K562 (cell line): ENCODE data around the gene CENPU. TPM values are rescaled to one million over a fixed set of nuclear protein-coding genes. Genes with fewer than 3 reads are reported as not detected.

Experiments
- ATAC-seq: fragments of 200-7000 bp; cut with Tn5 transposase; 3 replicates; pipeline ENCODE4 v1.9.1; 2020; ENCODE audit warnings: moderate library complexity
- BruUV-seq: library from RNA; stranded (reverse); fragments of 400-500 nt; replicated peaks from 2 replicates; lab custom pipeline; 2021; lab: Mats Ljungman, UMichigan
- CTCF ChIA-PET: fragments of 300-600 bp; formaldehyde crosslinking; extraction: SDS; loops from one replicate; lab custom pipeline; 2021; ENCODE audit warnings: low intra/inter-chr PET ratio; lab: Yijun Ruan, JAX
- POLR2A ChIA-PET: fragments of 300-600, 350-650 bp; sonication (Branson Sonifier 250); formaldehyde crosslinking; extraction: SDS; loops from one replicate; lab custom pipeline; 2021; ENCODE audit warnings: antibody characterized with exemption, inconsistent platforms; lab: Yijun Ruan, JAX
- DNase-seq, 4 experiments: peaks; one replicate each; pipeline versions ENCODE4 v3.0.0 to v3.0.0-alpha.2; 2011 to 2018; ENCODE audit warnings: low spot score in 3 of 4, mixed read lengths in 3 of 4; ENCODE audit errors: extremely low read depth in 1 of 4
- FAIRE-seq: peaks from 2 replicates; lab custom pipeline; 2011; peaks lifted over from hg19 to GRCh38; lab: Jason Lieb, UNC
- H2AFZ ChIP-seq: 2 replicates; pipeline ENCODE4 v1.6.0; 2011; ENCODE audit warnings: low read depth, low read length, control low read depth, inconsistent platforms
- H3K27ac ChIP-seq: fragments of 200-600 bp; 3 replicates; pipeline ENCODE4 v1.8.0; 2011; ENCODE audit warnings: low read depth, mild to moderate bottlenecking, control low read depth, inconsistent platforms, low read length, moderate library complexity, mixed read lengths; ENCODE audit errors: extremely low read depth
- H3K27me3 ChIP-seq, 2 experiments: fragments of 300-600 bp in 1 of 2; 2 replicates in 1 of 2; 3 replicates in 1 of 2; pipeline versions ENCODE4 v1.6.0 to v1.8.0; 2011; ENCODE audit warnings: inconsistent platforms in 2 of 2, low read length in 2 of 2, mild to moderate bottlenecking in 1 of 2, mixed read lengths in 1 of 2, moderate library complexity in 1 of 2; ENCODE audit not compliant: control insufficient read depth in 2 of 2, insufficient read depth in 2 of 2
- H3K36me3 ChIP-seq: fragments of 300-600 bp; 3 replicates; pipeline ENCODE4 v1.8.0; 2011; ENCODE audit warnings: mild to moderate bottlenecking, low read length, inconsistent platforms; ENCODE audit not compliant: control insufficient read depth, insufficient read depth
- H3K4me1 ChIP-seq, 2 experiments: fragments of 200-600 bp in 1 of 2; replicated peaks in 1 of 2; 2 replicates in 1 of 2; 3 replicates in 1 of 2; pipeline versions ENCODE4 v1.5.1 to v1.8.0; 2011; ENCODE audit warnings: inconsistent platforms in 2 of 2, low read length in 2 of 2, mild to moderate bottlenecking in 1 of 2, mixed read lengths in 1 of 2, moderate library complexity in 1 of 2; ENCODE audit not compliant: control insufficient read depth in 2 of 2, insufficient read depth in 2 of 2
- H3K4me2 ChIP-seq: 2 replicates; pipeline ENCODE4 v1.6.1; 2011; ENCODE audit warnings: low read length, control low read depth, inconsistent platforms, mixed read lengths; ENCODE audit not compliant: insufficient read depth
- H3K4me3 ChIP-seq: fragments of 200-600 bp; sonication (generic), shearing (Covaris generic); 2 replicates; pipeline ENCODE4 v1.5.1; 2016; ENCODE audit warnings: control low read depth, inconsistent platforms
- H3K79me2 ChIP-seq: fragments of 200-600 bp; 3 replicates; pipeline ENCODE4 v1.8.0; 2011; ENCODE audit warnings: low read length, inconsistent platforms; ENCODE audit not compliant: control insufficient read depth, insufficient read depth
- H3K9ac ChIP-seq, 2 experiments: 2 replicates each; pipeline versions ENCODE4 v1.6.0 to v1.6.1; 2011; ENCODE audit warnings: low read depth in 2 of 2, low read length in 2 of 2, control low read depth in 1 of 2, inconsistent platforms in 1 of 2, mild to moderate bottlenecking in 1 of 2, mixed read lengths in 1 of 2; ENCODE audit not compliant: insufficient read depth in 1 of 2
- H3K9me1 ChIP-seq: one replicate; pipeline ENCODE4 v1.6.0; 2011; ENCODE audit warnings: inconsistent platforms, mild to moderate bottlenecking, low read length, moderate library complexity; ENCODE audit not compliant: control insufficient read depth, insufficient read depth
- H3K9me3 ChIP-seq: replicated peaks from 2 replicates; pipeline ENCODE4 v1.5.1; 2011; ENCODE audit warnings: low read depth, low read length, inconsistent platforms; ENCODE audit not compliant: control insufficient read depth, insufficient read depth
- H4K20me1 ChIP-seq: replicated peaks from 2 replicates; pipeline ENCODE4 v1.6.1; 2011; ENCODE audit warnings: low read length, inconsistent platforms, mixed read lengths; ENCODE audit not compliant: control insufficient read depth, insufficient read depth
- CHD2 ChIP-seq: IDR thresholded peaks from 2 replicates; pipeline ENCODE4 v1.6.1; 2011; ENCODE audit warnings: low read depth, low read length
- FOXK1 ChIP-seq: sonication (generic); formaldehyde crosslinking; IDR thresholded peaks from 2 replicates; pipeline ENCODE4 v1.8.0; 2022; ENCODE audit warnings: missing genetic modification reagents, mild to moderate bottlenecking, borderline replicate concordance
- NFIC ChIP-seq: fragments of 450-650 bp; IDR thresholded peaks from 2 replicates; pipeline ENCODE4 v1.6.1; 2017; ENCODE audit warnings: mild to moderate bottlenecking, inconsistent platforms
- RFX1 ChIP-seq: fragments of 450-650 bp; IDR thresholded peaks from 2 replicates; pipeline ENCODE4 v1.6.1; 2016; ENCODE audit warnings: mild to moderate bottlenecking, moderate library complexity
- SIN3A ChIP-seq, 2 experiments: fragments of 150-350 bp in 1 of 2; IDR thresholded peaks; 2 replicates each; pipeline ENCODE4 v1.6.1; 2011 to 2016; ENCODE audit warnings: borderline replicate concordance in 2 of 2, low read depth in 2 of 2, low read length in 2 of 2, mild to moderate bottlenecking in 2 of 2, moderate library complexity in 2 of 2; ENCODE audit not compliant: control insufficient read depth in 1 of 2
- ZNF324 ChIP-seq: fragments of 250-450 bp; sonication (Bioruptor Pico); IDR thresholded peaks from 2 replicates; pipeline ENCODE4 v1.4.0; 2020; ENCODE audit warnings: mild to moderate bottlenecking
- ZNF354B ChIP-seq: fragments of 250-450 bp; sonication (Bioruptor Pico); IDR thresholded peaks from 2 replicates; pipeline ENCODE4 v1.4.0; 2020
- WGBS: fragments of 100-300 bp; shearing (Covaris generic); methylation state at CpG from one replicate; pipeline ENCODE4 v1.1.6; 2016; ENCODE audit warnings: low coverage, mixed read lengths; ENCODE audit not compliant: insufficient coverage; ENCODE audit errors: missing lambda C conversion rate; 5-methylcytosine and 5-hydroxymethylcytosine counted together
- in situ Hi-C: fragments of 300-500 bp; cut with MboI; formaldehyde crosslinking; loops from 4 replicates; pipeline ENCODE4 v1.15.0; 2018; ENCODE audit warnings: inconsistent platforms, mixed read lengths
- intact Hi-C: fragments of 100-400 bp; cut with micrococcal nuclease; formaldehyde crosslinking; loops from 2 replicates; pipeline ENCODE4 v1.14.2; 2022
- polyA plus RNA-seq, 8 experiments: library from polyadenylated mRNA; depleted of rRNA in 4 of 8; stranded (reverse) in 5 of 8; unstranded in 3 of 8; fragments of >200 nt; fragmentation: Nextera tagmentation in 2 of 8; fragmentation: Illumina TruSeq in 1 of 8; extraction: Ambion mirVana in 2 of 8; extraction: Trizol in 1 of 8; gene quantifications; 2 replicates each; pipeline versions ENCODE4 v1.2.1 to v1.2.3, GENCODE V29; 2011 to 2014; ENCODE audit warnings: inconsistent platforms in 1 of 8, missing spikeins in 1 of 8
- total RNA-seq, 7 experiments: library from RNA; depleted of rRNA in 6 of 7; stranded (reverse); fragments of >200 nt in 6 of 7; fragmentation: Illumina TruSeq in 2 of 7; extraction: Trizol in 2 of 7; gene quantifications; 2 replicates each; pipeline versions ENCODE4 v1.2.1 to v1.2.3, GENCODE V29; 2011 to 2021; ENCODE audit warnings: low replicate concordance in 1 of 7
- TF ChIP-seq, protein P1 (sequence below): fragments of 200-800 bp; sonication (Bioruptor generic); IDR thresholded peaks from 2 replicates; pipeline ENCODE4 v1.6.1; 2017; ENCODE audit warnings: missing genetic modification characterization, missing compliant biosample characterization
- TF ChIP-seq, protein P2 (sequence below): sonication (generic); formaldehyde crosslinking; IDR thresholded peaks from 2 replicates; pipeline ENCODE4 v1.9.0; 2022; ENCODE audit warnings: mild to moderate bottlenecking, missing genetic modification reagents
- TF ChIP-seq, protein P3 (sequence below), 3 experiments: IDR thresholded peaks in 2 of 3; conservative IDR thresholded peaks in 1 of 3; 2 replicates each; pipeline ENCODE4 v1.5.1; 2011 to 2012; ENCODE audit warnings: low read length in 3 of 3, mild to moderate bottlenecking in 3 of 3, control low read depth in 2 of 3, improper control_type of control experiment in 1 of 3, inconsistent platforms in 1 of 3, low read depth in 1 of 3, mixed read lengths in 1 of 3, moderate library complexity in 1 of 3; ENCODE audit not compliant: insufficient read depth in 2 of 3

CENPU gene
- total and polyA plus RNA-seq, 9 of the 15 experiments (the other 6 are each of a cell fraction or from before 2014, with no cell fraction given) = 39.4 to 98.7 (median 84.3) TPM

DNA sequence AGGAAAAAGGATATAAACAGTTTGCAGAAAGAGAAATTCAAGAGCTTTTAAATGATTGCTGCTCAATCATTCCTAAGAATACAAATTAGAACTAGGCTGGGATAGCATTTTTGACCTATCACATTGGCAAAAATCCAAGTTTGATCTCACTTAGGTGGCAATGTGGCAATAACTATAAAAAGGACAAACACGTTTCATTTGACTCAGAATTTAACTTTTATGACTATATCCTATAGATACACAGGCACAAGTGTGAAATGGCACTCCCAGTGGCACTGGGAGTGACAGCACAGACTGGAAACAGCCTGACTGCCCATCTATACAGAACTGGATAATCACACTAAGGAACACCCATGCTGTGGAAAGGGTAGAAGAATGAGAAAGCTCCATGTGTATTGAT, 11.1 kb downstream of the CENPU start:
- peaks cover 33% of the 10 kb centered on the region; the same call in 2 of the 3 replicates for H3K79me2 ChIP-seq
- no peaks in the 10 kb centered on the region for H3K27me3 ChIP-seq
- H3K36me3 ChIP-seq = peaks cover 93% of the 10 kb centered on the region
- WGBS = 55% methylated on average over 1 of the region's 1 CpG
- POLR2A ChIA-PET = interaction anchor here (1.2 to 2.7 kb wide), 2 partner anchors 7 to 9 kb away, joined by 4 to 13 read pairs; no protein-coding TSS in a partner anchor
- no peaks in the 10 kb centered on the region for H3K9me3 ChIP-seq
- FAIRE-seq (no peak), ATAC-seq (peak; percentile 73), DNase-seq (peak in 1 of 4 experiments; percentile 8)
- H3K27ac ChIP-seq = no peak overlapping the region
- H3K9ac ChIP-seq = no peak overlapping the region
- CTCF ChIA-PET = no interaction called here
- intact Hi-C loops (no loop called here), in situ Hi-C loops (no loop called here)
- no peaks in the 10 kb centered on the region; the same call in 1 of the 2 replicates for H4K20me1 ChIP-seq
- TF ChIP-seq CHD2 (no peak), ZNF354B (no peak), SIN3A (IDR thresholded peaks at IDR 0.05; ENCODE audit: borderline replicate concordance in 2 of 2, control insufficient read depth in 1 of 2, low read depth in 2 of 2, low read length in 2 of 2) (no peak), ZNF324 (CRISPR knock-in tag) (no peak), NFIC (peak; percentile 57), RFX1 (no peak), FOXK1 (no peak)
- TF ChIP-seq, protein P1, sequence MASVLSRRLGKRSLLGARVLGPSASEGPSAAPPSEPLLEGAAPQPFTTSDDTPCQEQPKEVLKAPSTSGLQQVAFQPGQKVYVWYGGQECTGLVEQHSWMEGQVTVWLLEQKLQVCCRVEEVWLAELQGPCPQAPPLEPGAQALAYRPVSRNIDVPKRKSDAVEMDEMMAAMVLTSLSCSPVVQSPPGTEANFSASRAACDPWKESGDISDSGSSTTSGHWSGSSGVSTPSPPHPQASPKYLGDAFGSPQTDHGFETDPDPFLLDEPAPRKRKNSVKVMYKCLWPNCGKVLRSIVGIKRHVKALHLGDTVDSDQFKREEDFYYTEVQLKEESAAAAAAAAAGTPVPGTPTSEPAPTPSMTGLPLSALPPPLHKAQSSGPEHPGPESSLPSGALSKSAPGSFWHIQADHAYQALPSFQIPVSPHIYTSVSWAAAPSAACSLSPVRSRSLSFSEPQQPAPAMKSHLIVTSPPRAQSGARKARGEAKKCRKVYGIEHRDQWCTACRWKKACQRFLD (CRISPR knock-in tag) = no peak
- TF ChIP-seq, protein P2, sequence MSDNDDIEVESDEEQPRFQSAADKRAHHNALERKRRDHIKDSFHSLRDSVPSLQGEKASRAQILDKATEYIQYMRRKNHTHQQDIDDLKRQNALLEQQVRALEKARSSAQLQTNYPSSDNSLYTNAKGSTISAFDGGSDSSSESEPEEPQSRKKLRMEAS (CRISPR knock-in tag) = no peak
- TF ChIP-seq, protein P3, sequence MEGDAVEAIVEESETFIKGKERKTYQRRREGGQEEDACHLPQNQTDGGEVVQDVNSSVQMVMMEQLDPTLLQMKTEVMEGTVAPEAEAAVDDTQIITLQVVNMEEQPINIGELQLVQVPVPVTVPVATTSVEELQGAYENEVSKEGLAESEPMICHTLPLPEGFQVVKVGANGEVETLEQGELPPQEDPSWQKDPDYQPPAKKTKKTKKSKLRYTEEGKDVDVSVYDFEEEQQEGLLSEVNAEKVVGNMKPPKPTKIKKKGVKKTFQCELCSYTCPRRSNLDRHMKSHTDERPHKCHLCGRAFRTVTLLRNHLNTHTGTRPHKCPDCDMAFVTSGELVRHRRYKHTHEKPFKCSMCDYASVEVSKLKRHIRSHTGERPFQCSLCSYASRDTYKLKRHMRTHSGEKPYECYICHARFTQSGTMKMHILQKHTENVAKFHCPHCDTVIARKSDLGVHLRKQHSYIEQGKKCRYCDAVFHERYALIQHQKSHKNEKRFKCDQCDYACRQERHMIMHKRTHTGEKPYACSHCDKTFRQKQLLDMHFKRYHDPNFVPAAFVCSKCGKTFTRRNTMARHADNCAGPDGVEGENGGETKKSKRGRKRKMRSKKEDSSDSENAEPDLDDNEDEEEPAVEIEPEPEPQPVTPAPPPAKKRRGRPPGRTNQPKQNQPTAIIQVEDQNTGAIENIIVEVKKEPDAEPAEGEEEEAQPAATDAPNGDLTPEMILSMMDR (IDR thresholded peaks at IDR 0.05 in 2 of 3, conservative IDR thresholded peaks at IDR 0.05 in 1 of 3; ENCODE audit: insufficient read depth in 2 of 3, low read depth in 1 of 3, low read length in 3 of 3) = 0 out of 6 replicates have a peak, but pooled peaks of 2 of the 3 experiments have one; percentile 11 to 20
- H3K9me1 ChIP-seq = no peaks in the 10 kb centered on the region
- no peak overlapping the region for H3K4me2 ChIP-seq
- no peak overlapping the region for H2AFZ ChIP-seq
- no peak overlapping the region for H3K4me3 ChIP-seq
- no peaks in the 10 kb centered on the region for H3K4me1 ChIP-seq
- BruUV-seq = no TSS peak
